GM18873 (cell line): ENCODE data around the gene DGKG.

Experiments used
- ATAC-seq: cut with Tn5 transposase; IDR thresholded peaks from one replicate; pipeline ENCODE4 v1.9.1; 2021; ENCODE audit warnings: mild to moderate bottlenecking, moderate library complexity, moderate number of reproducible peaks; ENCODE audit not compliant: unreplicated experiment, low FRiP score

DGKG gene

DNA sequence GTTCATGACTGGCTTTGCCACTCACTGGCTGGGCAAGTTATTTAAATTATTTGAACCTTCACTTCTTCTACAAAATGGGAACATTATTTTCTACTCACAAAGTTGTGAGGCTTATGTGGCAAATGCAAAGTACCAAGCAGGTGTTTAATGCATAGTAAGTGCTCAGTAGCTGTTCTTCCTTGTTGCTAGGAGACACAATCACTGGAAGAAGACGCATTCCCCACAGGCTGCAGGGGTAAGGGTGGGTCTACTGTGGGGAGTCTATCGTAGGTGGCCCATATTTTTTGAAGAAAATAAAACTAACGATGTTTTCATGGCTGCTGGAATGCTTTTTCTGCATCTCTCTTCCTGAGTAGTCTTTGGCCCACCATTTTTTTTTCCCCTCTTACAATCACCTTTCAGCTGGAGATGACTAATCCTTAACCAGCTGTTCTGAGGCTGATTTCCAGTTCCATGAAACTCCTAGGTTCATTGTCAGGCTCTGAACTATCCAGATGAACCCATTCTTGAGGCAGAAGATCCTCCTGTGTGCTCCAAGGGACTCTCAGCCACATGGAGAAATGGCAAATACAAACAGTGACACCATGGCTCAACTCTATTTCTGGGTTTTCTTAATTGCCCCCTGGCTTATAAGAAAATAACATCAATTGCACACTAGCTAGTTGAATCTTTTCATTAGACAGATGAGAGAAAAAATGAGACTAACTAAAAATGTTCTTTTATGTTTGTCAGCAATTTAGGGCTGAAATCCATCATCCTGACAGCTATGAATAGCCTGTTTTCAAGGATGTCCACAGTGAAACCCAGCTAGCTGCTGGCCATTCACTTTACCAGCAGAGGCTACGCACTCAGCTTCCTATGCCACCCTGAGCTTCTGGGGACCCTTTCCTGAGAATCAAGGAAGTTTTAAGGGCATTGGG lies 144.9 kb downstream of the DGKG start:
- ATAC-seq = no peak

DNA sequence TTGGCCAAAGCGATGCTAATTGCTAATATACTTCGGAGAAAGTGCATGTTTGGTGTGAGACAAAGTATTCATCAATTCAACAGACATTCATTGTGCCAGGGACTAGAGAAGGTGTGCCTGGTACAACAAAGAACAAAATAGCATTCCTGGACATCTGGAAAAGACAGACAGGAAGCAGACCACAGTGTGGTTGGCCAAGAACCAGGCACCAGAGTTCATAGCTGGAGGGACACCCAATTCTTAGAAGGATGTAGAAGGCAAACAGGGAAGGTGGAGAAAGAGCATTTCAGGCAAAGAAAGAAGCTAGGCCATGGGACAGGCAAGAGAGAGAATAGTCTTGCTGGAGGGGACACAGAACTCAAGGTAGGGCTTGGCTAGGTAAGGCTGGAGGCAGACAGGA lies 147.4 kb downstream of the DGKG start:
- no peak for ATAC-seq

DNA sequence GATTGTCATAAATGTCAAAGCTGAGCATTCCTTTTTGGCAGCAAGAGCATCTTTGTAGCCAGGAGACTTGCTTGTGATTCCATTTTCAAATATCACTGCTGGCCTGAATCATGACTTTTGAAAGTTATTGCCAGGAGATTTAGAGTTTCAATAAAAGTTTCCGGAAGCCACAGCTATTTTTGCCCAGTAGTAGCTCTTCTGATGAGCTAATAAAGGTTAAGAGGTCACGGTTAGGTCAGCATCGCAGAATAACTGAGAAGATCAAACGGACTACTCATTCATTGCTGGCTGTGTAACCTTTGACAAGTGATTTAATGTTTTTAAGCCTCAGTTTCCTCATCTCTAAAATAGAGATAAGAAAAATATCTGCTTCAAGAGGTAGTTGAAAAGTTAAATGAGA lies 148.1 kb downstream of the DGKG start:
- ATAC-seq = no peak

DNA sequence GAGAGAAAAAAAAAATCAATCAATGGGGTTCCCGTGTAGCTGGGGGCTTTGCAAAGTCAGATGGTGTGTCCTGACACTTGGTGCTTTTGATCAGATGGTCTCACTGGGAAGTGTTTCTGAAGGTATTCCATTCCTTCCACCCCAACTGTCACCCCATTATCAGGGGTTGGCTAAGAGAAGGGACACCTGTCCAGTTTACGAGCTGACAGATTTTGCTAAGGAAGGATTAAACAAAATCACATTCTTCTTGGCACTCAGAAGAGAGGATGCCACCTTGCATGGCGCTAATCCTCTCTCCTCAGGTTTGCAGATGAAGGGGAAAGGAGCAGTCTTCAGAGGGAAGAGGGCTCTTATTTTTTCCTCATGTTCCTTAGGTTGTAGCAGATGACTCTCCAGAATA lies 149.4 kb downstream of the DGKG start:
- ATAC-seq = no peak

DNA sequence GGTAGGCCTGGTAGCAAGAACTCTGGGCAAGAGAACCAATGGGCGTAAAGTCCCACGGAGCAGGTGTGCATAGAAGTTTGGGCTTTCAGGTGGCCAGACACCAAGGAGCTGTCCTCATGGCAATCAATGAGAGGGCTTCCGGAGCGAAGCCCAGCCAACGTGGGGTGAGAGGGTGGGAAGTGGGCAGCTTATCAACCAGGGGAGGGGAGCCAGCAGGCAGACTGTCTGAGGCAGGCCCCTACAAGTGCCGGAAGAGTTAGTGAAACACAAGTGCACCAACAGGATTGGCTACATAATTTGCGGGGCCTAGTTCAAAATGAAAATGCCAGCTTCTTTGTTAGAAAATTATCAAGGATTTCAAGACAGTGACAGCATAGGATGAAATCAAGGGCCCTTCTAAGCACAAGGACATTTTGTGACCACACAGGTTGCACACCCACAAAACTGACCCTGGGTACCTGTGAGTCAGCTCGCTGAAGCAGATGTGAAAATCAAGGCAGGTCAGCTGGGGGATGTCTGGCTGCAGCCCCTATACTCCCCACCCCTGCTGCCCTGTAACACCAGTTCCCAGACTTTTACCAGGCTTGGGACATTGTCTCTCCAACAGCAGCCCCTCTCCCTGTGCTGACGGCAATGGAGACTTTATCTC lies 151.1 kb downstream of the DGKG start:
- no peak for ATAC-seq

DNA sequence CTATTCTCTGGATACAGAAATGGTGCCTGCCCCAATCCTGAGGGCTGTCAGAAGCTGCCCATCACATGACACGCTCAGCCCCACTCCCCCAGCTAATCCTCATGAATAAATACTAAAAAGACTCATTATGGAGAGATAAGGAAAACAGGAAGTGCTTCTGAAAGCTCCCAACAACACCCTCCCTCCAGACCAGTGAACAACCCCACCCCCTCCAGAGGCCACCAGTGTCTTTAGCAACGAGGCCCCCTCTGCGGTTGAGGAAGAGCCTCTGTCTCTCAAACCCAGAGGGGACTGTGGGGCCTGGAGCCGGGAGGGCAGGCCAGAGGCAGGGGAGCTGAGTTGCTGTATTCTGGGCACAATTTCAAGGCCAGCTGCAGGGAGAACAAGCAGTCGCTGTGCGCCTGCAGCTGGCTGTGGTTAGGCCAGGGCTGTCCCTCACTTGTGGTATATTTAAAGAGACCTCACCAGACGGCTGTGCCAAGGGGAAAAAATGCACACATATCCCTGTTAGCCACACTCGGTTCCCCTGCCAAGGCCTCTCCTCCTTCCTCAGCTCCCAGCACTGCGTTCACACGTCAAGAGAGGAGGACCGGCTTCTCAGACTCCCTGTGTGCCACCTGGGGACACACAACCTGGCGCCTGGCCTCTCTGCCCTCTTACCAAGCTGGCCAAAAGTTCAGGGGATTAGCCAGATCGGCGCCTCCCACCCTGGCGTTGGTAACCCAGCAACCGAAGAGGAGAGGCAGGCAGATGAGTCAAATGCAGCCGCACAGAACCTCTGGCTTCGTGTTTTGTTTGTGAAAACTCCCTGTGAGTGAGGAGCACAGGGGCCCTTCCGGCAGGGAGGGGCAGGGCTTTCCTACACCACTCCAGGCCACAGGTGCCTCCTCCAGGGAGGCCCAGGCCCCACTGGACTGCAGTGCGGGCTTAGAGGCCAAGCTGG lies 152.0 kb downstream of the DGKG start:
- ATAC-seq = no peak

DNA sequence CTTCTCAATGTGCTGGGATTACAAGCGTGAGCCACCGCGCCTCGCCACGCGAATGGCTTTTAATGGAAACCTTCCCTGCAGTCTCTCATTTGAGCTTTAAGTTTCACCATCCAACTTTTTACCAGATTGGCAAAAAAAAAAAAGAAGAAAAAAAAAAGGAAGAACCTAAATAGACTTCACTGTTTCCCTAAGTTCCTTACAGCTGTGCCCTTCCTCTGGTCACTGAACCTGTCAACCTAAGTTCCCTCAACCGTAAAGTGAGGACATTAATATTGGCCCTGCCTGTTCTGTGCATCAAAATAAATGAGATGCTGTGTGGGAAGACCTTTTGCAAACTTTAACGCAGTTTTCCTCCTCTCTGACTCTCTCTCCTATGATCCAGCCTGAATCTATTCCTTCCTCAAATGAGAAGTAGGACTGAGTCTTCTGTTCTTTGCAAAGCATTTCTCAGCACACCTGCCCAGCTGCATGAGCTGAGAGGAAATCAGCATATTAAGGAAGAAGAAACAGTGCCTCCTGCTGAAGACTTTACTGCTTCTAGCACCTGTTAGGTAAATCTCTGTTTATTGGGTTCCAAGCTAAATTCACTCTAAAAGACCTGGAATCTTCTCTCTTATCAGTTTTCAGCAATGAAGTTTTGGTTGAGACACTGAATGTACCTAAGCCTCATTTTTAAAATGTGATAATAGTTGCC lies 153.6 kb downstream of the DGKG start:
- no peak for ATAC-seq

DNA sequence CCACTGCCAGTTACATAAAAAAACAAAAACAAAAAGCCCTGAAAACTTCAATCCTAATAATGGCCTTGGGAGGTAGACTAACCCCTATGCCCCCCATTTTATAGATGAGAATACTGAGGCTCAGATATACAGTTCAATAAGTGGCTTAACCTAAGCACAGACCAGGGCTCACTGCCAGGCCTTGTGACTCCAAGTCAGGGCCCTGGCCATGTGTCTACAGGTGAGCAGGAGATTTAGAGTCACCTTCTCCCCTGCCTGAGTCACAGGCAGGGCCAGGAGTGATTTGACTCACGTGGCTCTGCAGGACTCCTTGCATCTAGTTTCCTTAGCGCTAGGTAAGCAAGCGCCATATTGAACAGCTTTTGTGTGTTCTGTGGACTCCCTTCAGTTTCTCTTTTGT lies 154.5 kb downstream of the DGKG start:
- ATAC-seq = no peak

DNA sequence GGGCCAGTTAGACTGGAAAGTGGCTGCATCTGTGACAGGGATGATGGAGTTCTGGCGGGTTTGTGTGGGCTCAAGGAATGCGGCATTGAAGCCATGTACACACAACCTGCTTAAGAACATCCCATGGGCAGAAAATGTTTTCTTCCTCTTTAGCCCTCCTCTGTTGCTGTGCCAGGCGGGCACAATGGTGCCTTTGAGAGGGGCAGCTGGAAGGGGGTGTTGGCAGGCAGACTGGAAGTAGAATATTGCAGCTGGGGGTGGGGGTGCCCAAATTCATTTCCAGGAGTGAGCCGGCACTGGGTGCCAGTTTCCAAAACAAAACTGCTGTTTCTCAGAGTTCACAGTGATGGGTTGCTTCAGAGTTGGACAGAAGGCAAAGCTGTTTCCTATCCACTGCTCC lies 161.3 kb downstream of the DGKG start:
- ATAC-seq = no peak

DNA sequence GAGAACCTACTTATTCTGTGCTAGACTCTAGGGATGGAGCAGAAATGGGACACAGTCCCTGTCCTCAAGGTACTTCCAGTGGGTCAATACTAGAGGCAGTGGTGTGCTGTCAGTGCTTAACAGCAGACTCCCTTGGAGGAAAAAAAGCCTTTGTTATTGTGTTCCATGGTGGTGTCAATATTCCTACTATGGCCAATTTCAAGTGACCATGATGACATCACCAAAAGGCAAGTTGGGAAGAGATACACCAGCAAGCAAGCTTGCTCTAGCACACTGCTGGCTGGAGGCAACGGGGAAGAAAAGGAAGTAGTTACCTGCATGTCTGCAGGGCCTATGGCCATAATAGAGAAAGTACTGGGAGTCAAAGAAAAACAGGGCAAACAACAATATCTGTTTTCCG lies 163.6 kb downstream of the DGKG start:
- ATAC-seq = no peak

DNA sequence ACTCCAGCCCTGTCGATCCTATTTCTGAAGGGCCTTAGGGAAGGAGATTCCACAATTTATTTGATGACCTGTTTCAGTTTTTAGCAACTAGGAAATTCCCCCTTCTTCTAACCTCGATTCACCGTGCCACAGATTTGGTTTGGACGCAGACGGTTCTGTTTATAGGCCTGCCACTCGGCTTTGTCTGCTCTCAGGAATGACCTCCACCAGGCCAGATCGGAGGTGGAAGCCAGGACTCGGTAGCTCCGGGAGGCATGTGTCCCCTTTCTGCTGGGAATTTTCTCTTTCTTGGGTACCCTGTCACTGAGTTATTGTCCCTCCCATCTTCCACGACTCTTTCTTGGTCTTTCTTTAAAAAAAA lies 167.6 kb downstream of the DGKG start:
- no peak for ATAC-seq

DNA sequence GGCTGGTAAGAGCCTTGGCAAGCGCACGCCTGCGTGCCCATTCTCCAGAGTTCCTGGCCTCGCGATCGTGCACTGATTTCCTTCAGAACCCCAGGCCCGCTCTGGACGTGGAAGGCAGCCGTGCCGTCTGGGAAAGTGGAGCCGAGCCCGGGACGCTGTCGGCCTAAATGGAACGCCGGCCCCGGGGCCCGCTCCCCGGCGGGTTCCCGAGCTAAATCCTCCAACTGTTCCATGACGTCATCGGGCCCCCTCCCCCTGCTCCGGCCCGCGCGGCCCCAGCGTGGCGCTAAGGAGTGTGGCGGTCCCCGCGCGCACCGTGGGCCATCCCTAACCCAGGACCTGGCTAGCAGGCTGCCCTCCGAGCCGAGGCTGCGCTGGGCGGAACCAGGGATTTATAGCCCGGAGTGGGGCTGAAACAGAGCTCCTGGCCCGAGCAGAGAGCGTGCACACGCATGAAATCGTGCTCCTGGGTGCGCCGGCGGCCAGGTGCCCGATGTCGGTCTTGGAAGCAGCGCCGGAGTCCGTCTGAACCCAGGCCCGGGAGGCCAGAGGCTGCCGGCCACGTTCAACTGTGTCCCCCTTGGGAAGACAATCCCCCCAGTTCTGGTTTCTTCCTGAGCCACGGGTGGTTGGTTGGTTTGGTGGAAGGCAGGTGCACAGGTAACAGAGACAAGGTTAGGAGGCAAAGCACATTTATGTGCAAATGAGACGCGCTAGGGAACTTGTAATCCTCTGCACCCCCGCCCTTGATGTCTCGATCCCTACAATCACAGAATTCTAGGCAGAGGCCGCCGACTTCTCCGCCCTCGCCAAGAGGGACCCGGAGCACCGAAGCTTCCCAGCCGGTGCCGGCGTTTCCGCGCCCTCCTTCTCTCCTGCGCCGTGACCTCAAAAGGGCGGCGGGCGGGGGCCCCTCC lies 168.2 kb downstream of the DGKG start:
- no peak for ATAC-seq

DNA sequence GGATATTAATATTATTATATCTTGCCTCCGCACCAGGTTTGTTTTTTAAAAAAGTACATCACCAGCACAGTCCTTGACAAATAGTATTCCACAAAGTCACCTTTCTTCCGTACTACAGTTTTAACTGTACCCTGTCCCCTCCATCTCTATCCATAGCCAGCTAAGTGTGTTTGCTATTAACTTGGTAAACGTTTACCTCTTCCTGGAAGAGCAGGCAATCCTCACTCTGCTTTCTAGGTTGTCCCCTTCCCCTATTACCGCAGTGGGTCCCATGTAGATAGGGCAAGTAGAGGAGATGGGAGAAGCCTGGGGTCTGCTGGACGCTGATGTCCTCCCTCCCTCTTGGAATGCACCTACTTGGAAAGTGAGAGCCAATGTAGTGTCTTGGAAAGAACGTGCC lies 169.2 kb downstream of the DGKG start:
- no peak for ATAC-seq

DNA sequence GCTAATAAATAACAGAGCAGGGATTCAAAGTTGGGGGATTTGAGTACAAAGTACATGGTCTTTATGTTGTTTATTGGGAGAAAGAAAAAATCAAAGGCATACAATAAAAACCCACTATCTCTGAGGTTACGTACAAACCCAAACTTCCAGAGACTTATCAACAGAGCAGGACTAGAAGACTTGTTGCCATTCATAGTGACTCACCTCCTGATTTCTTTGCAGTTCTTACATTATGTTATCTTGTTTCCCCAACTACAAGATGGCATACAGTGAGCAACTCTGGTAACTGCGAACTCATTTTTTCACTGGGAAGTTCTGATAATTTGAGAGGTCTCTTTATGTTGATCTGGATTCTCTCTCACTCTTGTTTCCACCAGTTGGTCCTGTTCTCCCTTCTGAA lies 172.5 kb downstream of the DGKG start:
- ATAC-seq = no peak

DNA sequence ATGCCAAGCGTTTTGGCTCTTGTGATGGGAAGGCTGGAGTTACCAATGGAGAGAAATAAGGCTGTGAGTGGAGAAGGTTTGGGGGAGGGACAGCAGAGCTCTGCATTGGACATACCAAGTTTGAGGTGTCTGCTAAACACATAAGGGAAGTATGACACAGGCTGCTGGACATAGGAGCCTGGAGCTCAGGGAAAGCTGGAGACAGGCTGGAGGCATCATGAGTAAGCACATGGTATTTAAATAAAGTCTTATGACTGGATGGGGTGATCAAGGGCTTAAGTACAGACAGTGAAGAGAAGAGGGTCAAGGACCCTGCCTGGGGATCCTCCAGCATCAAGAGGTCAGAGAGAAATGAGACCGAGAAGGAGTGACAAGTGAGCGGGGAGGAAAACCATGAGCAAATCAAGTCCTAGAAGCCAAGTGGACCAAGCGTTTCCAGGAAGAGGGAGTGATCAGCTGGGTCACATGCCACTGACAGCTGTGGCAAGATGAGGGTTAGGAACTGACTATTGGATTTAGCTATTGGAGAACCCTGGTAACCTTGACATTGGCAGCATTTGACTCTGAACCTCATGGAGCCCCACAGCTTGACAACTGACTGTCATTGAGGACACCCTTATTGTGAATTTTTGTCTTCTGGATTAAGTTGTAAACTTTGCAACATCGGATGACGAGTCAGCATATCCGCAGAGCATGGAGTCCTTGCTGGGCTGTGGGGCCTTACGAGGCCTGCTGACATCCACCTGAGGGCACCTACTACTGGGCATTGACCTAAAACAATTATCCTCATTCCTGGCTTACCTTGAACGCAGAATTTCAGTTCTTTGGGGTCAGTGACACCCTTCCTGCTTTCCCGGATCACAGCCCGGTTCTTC lies 174.4 kb downstream of the DGKG start:
- no peak for ATAC-seq

DNA sequence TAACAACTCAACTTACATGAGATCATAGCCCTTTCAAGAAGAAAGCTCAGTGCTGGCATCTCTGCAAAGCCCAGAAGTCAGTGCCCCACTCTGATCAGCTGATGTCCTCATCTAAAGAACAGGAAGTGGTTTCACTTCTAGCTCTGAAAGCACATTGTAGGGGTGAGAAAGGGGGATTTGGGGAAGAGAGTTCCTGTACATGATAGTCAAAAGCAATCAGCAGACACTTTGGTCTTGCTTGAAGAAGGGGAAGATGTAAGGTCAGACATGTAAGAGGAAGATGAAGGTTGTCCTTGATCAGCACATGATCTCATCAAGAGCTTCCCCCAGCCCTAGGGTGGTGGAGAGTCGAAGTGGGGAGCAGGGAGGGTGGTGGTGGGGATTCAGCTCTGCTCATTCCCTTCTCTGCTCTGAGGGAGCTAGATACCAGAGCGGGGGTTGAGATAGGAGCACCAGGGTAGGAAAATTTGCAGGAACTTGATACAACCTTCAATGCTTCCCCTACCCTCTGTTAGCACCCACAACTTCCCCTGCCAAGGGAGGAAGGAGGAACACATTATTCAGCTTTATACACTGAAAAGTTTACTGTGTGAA lies 176.7 kb downstream of the DGKG start:
- no peak for ATAC-seq

DNA sequence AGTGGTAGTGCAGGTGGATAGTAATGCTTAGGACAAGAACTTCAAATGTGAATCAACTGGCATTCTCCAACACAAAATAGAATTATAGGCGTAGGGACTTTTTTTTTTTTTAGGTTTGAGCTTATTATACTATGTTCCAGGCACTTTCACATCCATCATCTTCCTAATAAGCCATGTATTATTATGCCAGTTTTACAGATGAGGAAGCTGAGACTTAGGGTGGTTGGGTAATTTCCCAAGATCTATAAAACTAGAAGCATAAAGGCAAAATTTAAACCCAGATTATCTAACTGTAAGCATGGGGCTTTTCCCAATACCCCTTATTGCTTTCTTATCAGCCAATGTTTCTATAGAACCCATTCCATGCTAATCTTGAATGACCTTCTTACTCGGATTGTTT lies 178.0 kb downstream of the DGKG start:
- ATAC-seq = no peak

DNA sequence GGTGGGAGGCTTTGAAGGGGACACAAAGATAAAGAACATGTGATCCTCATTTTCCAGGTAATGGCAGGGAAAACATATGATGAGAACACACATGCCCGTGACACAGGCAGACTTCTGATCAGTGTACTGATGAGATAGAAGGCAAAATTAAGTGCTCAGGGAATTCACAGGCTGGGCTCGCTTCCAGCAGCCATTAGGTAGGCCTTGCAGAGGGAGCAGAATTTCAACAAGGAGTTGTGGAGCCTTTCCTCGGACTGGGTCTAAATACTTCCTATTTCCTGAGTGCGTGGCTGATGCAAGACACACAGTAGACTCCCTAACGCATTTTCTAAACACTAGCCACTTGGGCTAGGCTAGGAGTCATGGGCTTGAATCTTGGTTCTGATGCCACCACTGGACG lies 179.2 kb downstream of the DGKG start:
- no peak for ATAC-seq
